Spleen (tissue), 11 donors: Measurements from ENCODE around the gene CCDC77. TPM values are rescaled to one million over a fixed set of nuclear protein-coding genes. Genes with fewer than 3 reads are reported as not detected.

Experiments used
- DNase-seq: peaks from one replicate; pipeline ENCODE4 v3.0.0-alpha.2; 2020
- H3K27ac ChIP-seq, 8 donors: fragments of 200-600 bp; sonication (generic) in 7 of 8; 1 replicate in 4 of 8; 2 replicates in 4 of 8; pipeline versions ENCODE4 v1.5.0 to v1.8.0; 2016 to 2021; ENCODE audit warnings: inconsistent platforms in 4 of 8, mild to moderate bottlenecking in 4 of 8, moderate library complexity in 1 of 8
- H3K27me3 ChIP-seq, 7 donors: fragments of 200-600 bp; sonication (generic) in 6 of 7; replicated peaks in 1 of 7; 1 replicate in 4 of 7; 2 replicates in 3 of 7; pipeline versions ENCODE4 v1.5.0 to v1.8.0; 2016 to 2021; ENCODE audit warnings: inconsistent platforms in 3 of 7, mild to moderate bottlenecking in 1 of 7
- H3K36me3 ChIP-seq, 6 donors: fragments of 200-600 bp; sonication (generic) in 5 of 6; 1 replicate in 4 of 6; 2 replicates in 2 of 6; pipeline versions ENCODE4 v1.5.0 to v1.8.0; 2016 to 2021; ENCODE audit warnings: inconsistent platforms in 2 of 6
- H3K4me1 ChIP-seq, 6 donors: fragments of 200-600 bp; sonication (generic) in 5 of 6; 1 replicate in 3 of 6; 2 replicates in 3 of 6; pipeline versions ENCODE4 v1.5.0 to v1.8.0; 2016 to 2021; ENCODE audit warnings: inconsistent platforms in 3 of 6
- H3K4me3 ChIP-seq, 8 donors: fragments of 200-600 bp; sonication (generic) in 7 of 8; 1 replicate in 4 of 8; 2 replicates in 4 of 8; pipeline versions ENCODE4 v1.5.0 to v1.8.0; 2016 to 2021; ENCODE audit warnings: inconsistent platforms in 4 of 8, mild to moderate bottlenecking in 4 of 8, moderate library complexity in 2 of 8
- H3K9me3 ChIP-seq, 8 donors: fragments of 200-600 bp; sonication (generic) in 7 of 8; 1 replicate in 4 of 8; 2 replicates in 4 of 8; pipeline versions ENCODE4 v1.5.0 to v1.8.0; 2016 to 2021; ENCODE audit warnings: inconsistent platforms in 4 of 8
- POLR2A ChIP-seq, 3 donors: fragments of 450-650 bp; IDR thresholded peaks; one replicate each; pipeline ENCODE4 v1.5.1; 2017; ENCODE audit warnings: antibody characterized with exemption in 3 of 3, mild to moderate bottlenecking in 1 of 3
- POLR2AphosphoS5 ChIP-seq, 3 donors: sonication (generic); formaldehyde crosslinking; IDR thresholded peaks; one replicate each; pipeline ENCODE4 v1.5.1; 2017; ENCODE audit warnings: antibody characterized with exemption in 3 of 3
- WGBS, 5 donors: extraction: QIAGEN DNeasy Blood & Tissue Kit in 3 of 5; methylation state at CpG; one replicate each; pipeline versions ENCODE4 v1.1.5 to v1.1.7; 2013 to 2018; 5-methylcytosine and 5-hydroxymethylcytosine counted together
- intact Hi-C: fragments of 100-400 bp; cut with DNase I; formaldehyde crosslinking; loops from one replicate; pipeline ENCODE4 v1.15.0; 2023; ENCODE audit warnings: low total_unique reads
- polyA plus RNA-seq, 3 donors: library from polyadenylated mRNA; stranded (reverse); fragments of 200-250 nt; gene quantifications; one replicate each; pipeline ENCODE4 v1.2.1, GENCODE V29; 2013
- total RNA-seq, 7 donors: library from RNA; depleted of rRNA in 3 of 7; stranded (reverse); fragments of >200 nt in 3 of 7; fragmentation: NEBNext Ultra II Directional in 4 of 7; extraction: Animal tissue kit (Norgen Biotek cat#: 25700) in 4 of 7; gene quantifications; one replicate each; pipeline versions ENCODE4 v1.1.0 to v1.2.1, GENCODE V29; 2016 to 2021
- TF ChIP-seq, protein P1 (sequence below), 11 experiments: fragments of 200-600 bp in 7 of 11; fragments of 450-650 bp in 4 of 11; sonication (generic) in 4 of 11; IDR thresholded peaks in 8 of 11; conservative IDR thresholded peaks in 3 of 11; 1 replicate in 7 of 11; 2 replicates in 4 of 11; pipeline versions ENCODE4 v1.4.0 to v1.8.0; 2016 to 2021; ENCODE audit warnings: antibody characterized with exemption in 11 of 11, inconsistent platforms in 4 of 11, mild to moderate bottlenecking in 1 of 11
- donor health status: healthy with polysubstance abuse.
- donor health status: DM: no; HTN: no; CAD: no; lungs with moderate emphysema.
- donor health status: DM: no; HTN: no; CAD: no.
- donor health status: Bipolar disorder and iron deficiency.
- donor health status: healthy.
- donor health status: DM: no; HTN: no; CAD: no.
- donor health status: DM: yes; HTN: yes; CAD: no.

Gene CCDC77
- total and polyA plus RNA-seq, 10 donors, result 6.5 to 17.9 (median 10.1) TPM

DNA sequence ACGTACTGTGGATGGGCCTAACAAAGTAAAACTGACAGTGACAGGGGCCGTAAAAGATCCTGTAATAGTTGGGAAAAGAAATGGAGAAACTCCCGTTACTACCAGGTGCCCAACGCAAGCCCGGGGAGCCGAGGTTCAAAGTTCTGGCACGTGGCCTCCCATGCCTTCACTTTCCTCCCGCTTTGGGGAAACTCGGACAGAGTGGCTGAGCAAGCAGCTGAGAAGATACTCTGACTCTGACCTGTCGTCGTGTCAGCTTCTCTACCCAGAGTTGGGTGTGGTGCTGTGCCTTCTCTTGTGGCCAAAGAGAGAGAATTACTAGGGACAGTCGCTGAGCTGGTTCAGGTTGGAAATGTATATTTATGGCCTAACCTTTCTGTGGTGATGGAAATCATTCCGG, 60.0 kb downstream of the CCDC77 start:
- H3K4me3 ChIP-seq, result no peak overlapping the region

DNA sequence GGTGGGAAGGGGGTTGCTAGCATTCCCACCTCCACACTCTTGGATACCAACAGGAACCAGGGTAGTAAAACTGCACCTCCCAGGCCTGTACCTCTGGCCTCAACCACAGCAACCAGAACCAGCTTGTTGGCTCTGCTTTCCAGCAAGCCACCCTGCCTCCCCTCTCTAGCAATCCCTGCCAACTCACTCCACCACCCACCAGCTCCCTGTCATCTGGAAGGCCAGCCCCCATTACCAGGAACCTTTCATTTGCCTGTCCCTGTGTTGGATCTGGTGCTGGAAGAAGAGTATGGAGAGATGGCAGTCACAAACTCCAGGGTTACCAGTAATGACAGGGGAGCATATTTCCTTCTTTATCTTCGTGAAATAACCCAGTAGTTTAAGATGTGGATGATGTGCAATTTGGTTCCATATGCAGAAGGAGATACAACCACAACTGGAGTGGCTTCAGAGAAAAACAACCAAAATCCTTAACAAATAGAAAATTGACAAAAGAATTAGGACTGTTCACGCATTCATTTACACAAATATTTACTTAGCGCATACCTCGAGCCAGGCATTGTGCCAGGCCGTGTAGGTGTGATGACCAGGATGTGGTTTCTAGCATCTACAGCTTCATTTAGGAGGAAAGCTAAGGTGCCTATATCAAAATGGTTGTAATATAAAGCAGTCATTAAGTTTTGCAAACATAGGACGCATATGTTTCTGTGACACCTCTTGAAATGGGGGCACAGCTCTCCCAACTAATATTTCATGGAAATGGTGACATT, 61.7 kb downstream of the CCDC77 start:
- no peaks in the 10 kb centered on the region for H3K36me3 ChIP-seq
- no peak overlapping the region for H3K4me3 ChIP-seq
- no peak overlapping the region for H3K27ac ChIP-seq
- intact Hi-C loops, result no loop called here
- H3K4me1 ChIP-seq, result peaks cover 5 to 22% (median 17%) of the 10 kb centered on the region in 6 donors
- no peak for DNase-seq
- TF ChIP-seq, protein P1, sequence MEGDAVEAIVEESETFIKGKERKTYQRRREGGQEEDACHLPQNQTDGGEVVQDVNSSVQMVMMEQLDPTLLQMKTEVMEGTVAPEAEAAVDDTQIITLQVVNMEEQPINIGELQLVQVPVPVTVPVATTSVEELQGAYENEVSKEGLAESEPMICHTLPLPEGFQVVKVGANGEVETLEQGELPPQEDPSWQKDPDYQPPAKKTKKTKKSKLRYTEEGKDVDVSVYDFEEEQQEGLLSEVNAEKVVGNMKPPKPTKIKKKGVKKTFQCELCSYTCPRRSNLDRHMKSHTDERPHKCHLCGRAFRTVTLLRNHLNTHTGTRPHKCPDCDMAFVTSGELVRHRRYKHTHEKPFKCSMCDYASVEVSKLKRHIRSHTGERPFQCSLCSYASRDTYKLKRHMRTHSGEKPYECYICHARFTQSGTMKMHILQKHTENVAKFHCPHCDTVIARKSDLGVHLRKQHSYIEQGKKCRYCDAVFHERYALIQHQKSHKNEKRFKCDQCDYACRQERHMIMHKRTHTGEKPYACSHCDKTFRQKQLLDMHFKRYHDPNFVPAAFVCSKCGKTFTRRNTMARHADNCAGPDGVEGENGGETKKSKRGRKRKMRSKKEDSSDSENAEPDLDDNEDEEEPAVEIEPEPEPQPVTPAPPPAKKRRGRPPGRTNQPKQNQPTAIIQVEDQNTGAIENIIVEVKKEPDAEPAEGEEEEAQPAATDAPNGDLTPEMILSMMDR (IDR thresholded peaks at IDR 0.05 in 8 of 11, conservative IDR thresholded peaks at IDR 0.05 in 3 of 11), result no peak
- TF ChIP-seq POLR2A (IDR thresholded peaks at IDR 0.05) (no peak), POLR2AphosphoS5 (IDR thresholded peaks at IDR 0.05) (no peak)
- 70 to 81% (median 77%) methylated on average over 6 of the region's 6 CpGs for WGBS, 5 donors
- no peaks in the 10 kb centered on the region for H3K9me3 ChIP-seq
- peaks cover 0 to 60% (median 33%) of the 10 kb centered on the region in 7 donors for H3K27me3 ChIP-seq

More for the DNA sequence above, 60.0 kb downstream of the CCDC77 start:
- Histone ChIP-seq H3K9me3 (no peaks in the 10 kb centered on the region), H3K4me1 (peaks cover 5 to 22% (median 17%) of the 10 kb centered on the region in 6 donors), H3K27ac (no peak overlapping the region), H3K36me3 (no peaks in the 10 kb centered on the region), H3K27me3 (peaks cover 0 to 73% (median 36%) of the 10 kb centered on the region in 7 donors)
- intact Hi-C loops, result no loop called here
- DNase-seq, result no peak
- TF ChIP-seq, protein P1 (IDR thresholded peaks at IDR 0.05 in 8 of 11, conservative IDR thresholded peaks at IDR 0.05 in 3 of 11), result no peak
- TF ChIP-seq POLR2AphosphoS5 (IDR thresholded peaks at IDR 0.05) (no peak), POLR2A (IDR thresholded peaks at IDR 0.05) (no peak)
- WGBS, 5 donors, result 66 to 85% (median 80%) methylated on average over 13 of the region's 13 CpGs

DNA sequence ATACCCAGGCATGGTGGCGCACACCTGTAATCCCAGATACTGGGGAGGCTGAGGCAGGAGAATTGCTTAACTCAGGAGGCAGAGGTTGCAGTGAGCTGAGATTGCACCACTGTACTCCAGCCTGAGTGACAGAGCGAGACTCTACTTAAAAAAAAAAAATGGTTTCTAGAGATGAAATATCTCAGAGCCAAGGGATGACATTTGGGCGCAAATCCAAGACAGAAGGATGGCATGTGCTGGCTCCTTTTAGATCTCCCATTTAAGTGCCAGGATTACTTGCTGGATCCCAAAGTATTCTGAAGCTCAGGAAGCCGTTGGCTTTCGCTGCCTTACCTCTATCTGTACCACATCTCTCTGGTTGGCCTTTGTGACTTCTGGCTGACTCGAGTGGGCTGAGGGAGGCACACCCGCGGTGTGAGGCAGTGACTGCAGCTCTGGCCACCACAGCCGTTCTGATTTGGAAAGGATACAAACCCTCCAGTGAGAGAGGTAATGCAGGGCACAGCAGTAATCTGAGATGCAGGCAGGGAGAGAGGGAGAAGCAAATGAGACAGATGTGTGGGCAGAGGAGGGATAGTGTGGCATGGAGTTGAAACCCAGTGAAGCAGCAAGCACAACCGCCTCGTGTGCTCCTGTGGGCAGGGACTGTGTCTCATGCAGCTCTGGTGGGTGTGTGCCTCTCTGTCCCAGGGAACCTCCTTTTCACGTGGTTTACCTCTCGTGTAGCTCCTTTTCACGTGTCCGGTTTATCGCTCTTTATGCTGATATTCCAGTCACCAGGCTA, 63.2 kb downstream of the CCDC77 start:
- intact Hi-C loops, result no loop called here
- Histone ChIP-seq H3K4me3 (no peak overlapping the region), H3K27ac (no peak overlapping the region), H3K4me1 (peaks cover 5 to 14% (median 9%) of the 10 kb centered on the region in 6 donors), H3K36me3 (no peaks in the 10 kb centered on the region), H3K9me3 (no peaks in the 10 kb centered on the region), H3K27me3 (peaks cover 0 to 44% (median 20%) of the 10 kb centered on the region in 7 donors)
- WGBS, 5 donors, result 72 to 79% (median 75%) methylated on average over 16 of the region's 16 CpGs
- DNase-seq, result no peak
- TF ChIP-seq POLR2A (IDR thresholded peaks at IDR 0.05) (no peak), POLR2AphosphoS5 (IDR thresholded peaks at IDR 0.05) (no peak)
- TF ChIP-seq, protein P1 (IDR thresholded peaks at IDR 0.05 in 8 of 11, conservative IDR thresholded peaks at IDR 0.05 in 3 of 11), result no peak

DNA sequence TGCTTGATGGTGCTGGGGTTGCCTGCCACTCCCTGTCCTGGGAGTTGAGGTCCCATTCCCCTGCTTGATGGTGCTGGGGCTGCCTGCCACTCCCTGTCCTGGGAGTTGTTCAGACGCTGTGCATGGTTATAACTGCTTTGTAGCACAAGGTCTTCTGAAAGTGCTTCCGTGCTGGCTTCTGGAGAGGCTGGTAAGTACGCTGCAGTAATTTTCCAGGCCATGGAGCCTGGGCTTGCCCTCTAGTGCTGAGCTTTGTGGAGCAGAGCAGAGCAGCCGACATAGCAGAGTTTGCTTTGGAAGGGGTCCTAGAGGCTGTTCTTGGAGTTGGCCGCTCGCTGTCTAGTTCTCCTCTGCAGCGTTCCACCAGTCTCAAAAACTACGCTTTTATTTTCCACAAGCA, 64.6 kb downstream of the CCDC77 start:
- no peaks in the 10 kb centered on the region for H3K36me3 ChIP-seq
- no peak overlapping the region for H3K4me3 ChIP-seq
- DNase-seq, result no peak
- H3K27me3 ChIP-seq, result peaks cover 0 to 31% (median 9%) of the 10 kb centered on the region in 7 donors
- WGBS, 5 donors, result 82 to 94% (median 91%) methylated on average over 8 of the region's 8 CpGs
- TF ChIP-seq POLR2A (IDR thresholded peaks at IDR 0.05) (no peak), POLR2AphosphoS5 (IDR thresholded peaks at IDR 0.05) (no peak)
- TF ChIP-seq, protein P1 (IDR thresholded peaks at IDR 0.05 in 8 of 11, conservative IDR thresholded peaks at IDR 0.05 in 3 of 11), result no peak
- no peak overlapping the region for H3K27ac ChIP-seq
- intact Hi-C loops, result no loop called here
- peaks cover 0 to 2% (median under 1%) of the 10 kb centered on the region in 6 donors for H3K4me1 ChIP-seq
- no peaks in the 10 kb centered on the region for H3K9me3 ChIP-seq
